ENCODE results near the gene TBC1D2.
"Not testable (repeated sequence)": the region's sequence is repeated elsewhere in the genome, so short reads cannot be mapped to it uniquely, and the experiment has no call there.

Gene TBC1D2

DNA sequence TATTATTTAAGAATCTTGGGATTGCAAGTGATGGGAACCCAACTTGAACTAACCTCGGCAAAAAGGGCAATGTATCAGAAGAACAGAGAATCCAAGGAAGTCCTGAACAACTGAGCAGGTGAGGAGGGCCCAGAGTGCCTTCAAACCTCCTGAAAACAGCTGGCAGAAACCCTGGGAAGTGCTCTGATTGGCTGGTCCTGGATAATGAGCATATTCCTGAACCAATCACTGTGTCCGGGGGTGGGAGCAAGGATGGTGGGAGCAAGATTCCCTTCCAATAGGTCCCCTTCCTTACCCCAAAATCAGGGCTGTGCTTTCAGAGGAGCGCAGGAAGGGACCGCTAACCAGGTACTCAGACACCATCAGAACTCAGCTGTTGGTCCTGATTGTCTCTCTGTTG, 31.9 kb upstream of the TBC1D2 start:
- no peak for DNase-seq (ENCODE audit: low spot score)
- no peak overlapping the region for H4K8ac ChIP-seq (ENCODE audit: low read depth, low read length)
- H3K27me3 ChIP-seq (ENCODE audit: control insufficient read depth in 3 of 3, insufficient read depth in 3 of 3, low read depth in 1 of 3, low read length in 3 of 3) = peaks cover 0 to 13% (median 0%) of the 10 kb centered on the region in 3 experiments
- no peak overlapping the region for H3K27ac ChIP-seq (replicated peaks; ENCODE audit: low read length)
- H3K14ac ChIP-seq (ENCODE audit: low read length) = no peak overlapping the region
- H2BK120ac ChIP-seq (ENCODE audit: low read depth, low read length) = no peak overlapping the region
- no CpG with 5 or more reads among the region's 4 CpGs for WGBS, 2 donors (ENCODE audit: extremely low coverage in 2 of 2, insufficient read length in 2 of 2, insufficient replicate concordance in 1 of 2)
- no peak overlapping the region for H2BK15ac ChIP-seq (ENCODE audit: low read length)
- no peak overlapping the region for H3K9ac ChIP-seq (ENCODE audit: low read depth, low read length, poor library complexity)
- H3K4me1 ChIP-seq (ENCODE audit: control insufficient read depth in 2 of 2, insufficient read depth in 1 of 2, low read depth in 1 of 2, low read length in 2 of 2) = peaks cover 4 to 26% of the 10 kb centered on the region in 2 donors
- H3K36me3 ChIP-seq (replicated peaks in 1 of 2; ENCODE audit: control insufficient read depth in 2 of 2, insufficient read depth in 2 of 2, low read length in 2 of 2) = no peaks in the 10 kb centered on the region
- H3K4me3 ChIP-seq (ENCODE audit: low read length in 2 of 2) = no peak overlapping the region
- no peak overlapping the region for H3K18ac ChIP-seq (ENCODE audit: low read length)
- H2AFZ ChIP-seq (ENCODE audit: low read length) = no peak overlapping the region
- no peak overlapping the region for H3K4me2 ChIP-seq (ENCODE audit: insufficient read depth, low read length, poor library complexity, severe bottlenecking)
- no peak overlapping the region for H3K4ac ChIP-seq (ENCODE audit: low read length)
- H2AK5ac ChIP-seq (ENCODE audit: low read depth, low read length) = no peak overlapping the region
- H3K79me1 ChIP-seq (ENCODE audit: low read depth, low read length) = no peaks in the 10 kb centered on the region
- H2BK12ac ChIP-seq (ENCODE audit: low read length) = no peak overlapping the region
- H3K9me3 ChIP-seq (replicated peaks in 1 of 2; ENCODE audit: control insufficient read depth in 2 of 2, insufficient read depth in 1 of 2, low read depth in 1 of 2, low read length in 2 of 2) = no peaks in the 10 kb centered on the region
- H2BK5ac ChIP-seq (ENCODE audit: low read length) = no peak overlapping the region
- H4K91ac ChIP-seq (ENCODE audit: low read depth, low read length, poor library complexity) = no peak overlapping the region
- no peak overlapping the region for H3K23ac ChIP-seq (ENCODE audit: low read depth, low read length, poor library complexity)

DNA sequence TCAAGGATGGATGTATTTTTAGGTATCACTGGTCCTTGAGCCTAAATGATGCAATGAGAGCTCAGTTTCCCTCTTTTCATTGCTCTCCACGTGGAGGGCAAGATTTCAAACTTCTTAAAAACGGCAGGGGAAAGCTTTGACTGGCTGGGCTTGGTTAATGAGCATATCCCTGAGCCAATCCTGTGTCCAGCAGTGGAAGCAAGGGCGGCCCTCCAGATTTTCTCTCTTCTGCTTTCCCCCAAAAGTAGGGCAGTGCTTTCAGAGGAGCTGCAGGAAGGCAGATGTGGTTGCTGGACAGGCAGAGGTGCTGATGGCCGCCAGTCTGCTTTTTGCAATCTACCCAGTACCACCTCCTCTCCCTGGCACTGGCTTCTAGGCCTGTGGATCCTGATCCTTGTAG, 30.0 kb upstream of the TBC1D2 start:
- DNase-seq (ENCODE audit: low spot score) = no peak
- peaks cover 0 to 12% (median 0%) of the 10 kb centered on the region in 3 experiments for H3K27me3 ChIP-seq (ENCODE audit: control insufficient read depth in 3 of 3, insufficient read depth in 3 of 3, low read depth in 1 of 3, low read length in 3 of 3)
- H3K18ac ChIP-seq (ENCODE audit: low read length) = no peak overlapping the region
- H3K4me3 ChIP-seq (ENCODE audit: low read length in 2 of 2) = no peak overlapping the region
- H4K91ac ChIP-seq (ENCODE audit: low read depth, low read length, poor library complexity) = no peak overlapping the region
- no peak overlapping the region for H2BK12ac ChIP-seq (ENCODE audit: low read length)
- peaks cover 5 to 26% of the 10 kb centered on the region in 2 donors for H3K4me1 ChIP-seq (ENCODE audit: control insufficient read depth in 2 of 2, insufficient read depth in 1 of 2, low read depth in 1 of 2, low read length in 2 of 2)
- no peak overlapping the region for H3K4ac ChIP-seq (ENCODE audit: low read length)
- no peak overlapping the region for H2AFZ ChIP-seq (ENCODE audit: low read length)
- H3K23ac ChIP-seq (ENCODE audit: low read depth, low read length, poor library complexity) = no peak overlapping the region
- H2BK15ac ChIP-seq (ENCODE audit: low read length) = no peak overlapping the region
- H3K27ac ChIP-seq (replicated peaks; ENCODE audit: low read length) = no peak overlapping the region
- no peak overlapping the region for H2BK5ac ChIP-seq (ENCODE audit: low read length)
- no peak overlapping the region for H3K9ac ChIP-seq (ENCODE audit: low read depth, low read length, poor library complexity)
- H3K79me1 ChIP-seq (ENCODE audit: low read depth, low read length) = no peaks in the 10 kb centered on the region
- no peak overlapping the region for H3K4me2 ChIP-seq (ENCODE audit: insufficient read depth, low read length, poor library complexity, severe bottlenecking)
- H3K36me3 ChIP-seq (replicated peaks in 1 of 2; ENCODE audit: control insufficient read depth in 2 of 2, insufficient read depth in 2 of 2, low read length in 2 of 2) = no peaks in the 10 kb centered on the region
- H2BK120ac ChIP-seq (ENCODE audit: low read depth, low read length) = no peak overlapping the region
- H4K8ac ChIP-seq (ENCODE audit: low read depth, low read length) = no peak overlapping the region
- WGBS, 2 donors (ENCODE audit: extremely low coverage in 2 of 2, insufficient read length in 2 of 2, insufficient replicate concordance in 1 of 2) = no CpG with 5 or more reads among the region's 4 CpGs
- no peak overlapping the region for H3K14ac ChIP-seq (ENCODE audit: low read length)
- H3K9me3 ChIP-seq (replicated peaks in 1 of 2; ENCODE audit: control insufficient read depth in 2 of 2, insufficient read depth in 1 of 2, low read depth in 1 of 2, low read length in 2 of 2) = no peaks in the 10 kb centered on the region
- H2AK5ac ChIP-seq (ENCODE audit: low read depth, low read length) = no peak overlapping the region

DNA sequence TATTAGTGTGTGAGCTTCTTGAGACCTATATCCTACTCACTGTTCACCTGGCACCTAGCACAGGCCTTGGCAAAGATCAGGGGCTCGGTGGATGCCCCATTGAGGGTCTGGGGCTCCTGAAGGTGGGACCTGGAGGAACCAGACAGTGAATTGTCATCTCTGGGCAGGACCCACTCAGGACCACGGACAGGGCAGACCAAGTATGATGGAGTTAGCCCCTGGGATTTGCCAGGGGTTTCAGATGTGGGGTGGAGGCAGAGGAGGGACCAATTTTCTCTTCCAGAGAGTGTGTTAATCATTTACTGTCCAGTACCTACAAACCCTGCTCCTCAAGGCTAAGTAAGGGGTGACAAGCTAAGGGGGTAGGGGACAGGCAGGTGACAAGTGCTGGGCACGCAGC, 29.3 kb upstream of the TBC1D2 start:
- no peaks in the 10 kb centered on the region for H3K9me3 ChIP-seq (replicated peaks in 1 of 2; ENCODE audit: control insufficient read depth in 2 of 2, insufficient read depth in 1 of 2, low read depth in 1 of 2, low read length in 2 of 2)
- no peak overlapping the region for H2BK15ac ChIP-seq (ENCODE audit: low read length)
- no peak overlapping the region for H3K27ac ChIP-seq (replicated peaks; ENCODE audit: low read length)
- no peak overlapping the region for H3K23ac ChIP-seq (ENCODE audit: low read depth, low read length, poor library complexity)
- no peak overlapping the region for H3K4me3 ChIP-seq (ENCODE audit: low read length in 2 of 2)
- no peaks in the 10 kb centered on the region for H3K36me3 ChIP-seq (replicated peaks in 1 of 2; ENCODE audit: control insufficient read depth in 2 of 2, insufficient read depth in 2 of 2, low read length in 2 of 2)
- H2AFZ ChIP-seq (ENCODE audit: low read length) = no peak overlapping the region
- peaks cover 5 to 19% of the 10 kb centered on the region in 2 donors for H3K4me1 ChIP-seq (ENCODE audit: control insufficient read depth in 2 of 2, insufficient read depth in 1 of 2, low read depth in 1 of 2, low read length in 2 of 2)
- H4K91ac ChIP-seq (ENCODE audit: low read depth, low read length, poor library complexity) = no peak overlapping the region
- H3K4me2 ChIP-seq (ENCODE audit: insufficient read depth, low read length, poor library complexity, severe bottlenecking) = no peak overlapping the region
- no peak overlapping the region for H3K14ac ChIP-seq (ENCODE audit: low read length)
- DNase-seq (ENCODE audit: low spot score) = no peak
- no peaks in the 10 kb centered on the region for H3K79me1 ChIP-seq (ENCODE audit: low read depth, low read length)
- no peak overlapping the region for H3K4ac ChIP-seq (ENCODE audit: low read length)
- H2BK12ac ChIP-seq (ENCODE audit: low read length) = no peak overlapping the region
- H3K18ac ChIP-seq (ENCODE audit: low read length) = no peak overlapping the region
- no peak overlapping the region for H2BK120ac ChIP-seq (ENCODE audit: low read depth, low read length)
- H3K9ac ChIP-seq (ENCODE audit: low read depth, low read length, poor library complexity) = no peak overlapping the region
- no peak overlapping the region for H2AK5ac ChIP-seq (ENCODE audit: low read depth, low read length)
- H2BK5ac ChIP-seq (ENCODE audit: low read length) = no peak overlapping the region
- H3K27me3 ChIP-seq (ENCODE audit: control insufficient read depth in 3 of 3, insufficient read depth in 3 of 3, low read depth in 1 of 3, low read length in 3 of 3) = peaks cover 0 to 12% (median 0%) of the 10 kb centered on the region in 3 experiments
- WGBS, 2 donors (ENCODE audit: extremely low coverage in 2 of 2, insufficient read length in 2 of 2, insufficient replicate concordance in 1 of 2) = no CpG with 5 or more reads among the region's 3 CpGs
- H4K8ac ChIP-seq (ENCODE audit: low read depth, low read length) = peak overlapping the region; percentile 68

DNA sequence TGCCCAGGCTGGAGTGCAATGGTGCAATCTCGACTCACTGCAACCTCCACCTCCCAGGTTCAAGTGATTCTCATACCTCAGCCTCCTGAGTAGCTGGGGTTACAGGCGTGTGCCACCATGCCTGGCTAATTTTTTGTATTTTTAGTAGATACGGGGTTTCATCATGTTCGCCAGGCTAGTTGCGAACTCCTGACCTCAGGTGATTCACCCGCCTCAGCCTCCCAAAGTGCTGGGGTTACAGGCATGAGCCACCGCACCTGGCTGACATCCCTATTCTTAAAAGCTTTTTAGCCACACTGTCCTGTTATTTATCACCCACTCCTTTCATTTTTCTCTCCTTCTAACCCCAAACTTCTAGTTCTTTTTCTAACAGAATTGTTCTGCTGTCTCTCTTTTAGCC, 27.7 kb upstream of the TBC1D2 start:
- WGBS, 2 donors (ENCODE audit: extremely low coverage in 2 of 2, insufficient read length in 2 of 2, insufficient replicate concordance in 1 of 2) = no CpG with 5 or more reads among the region's 7 CpGs
- H2AFZ ChIP-seq (ENCODE audit: low read length); H4K8ac ChIP-seq (ENCODE audit: low read depth, low read length); H3K36me3 ChIP-seq (replicated peaks in 1 of 2; ENCODE audit: control insufficient read depth in 2 of 2, insufficient read depth in 2 of 2, low read length in 2 of 2); H3K4me1 ChIP-seq (ENCODE audit: control insufficient read depth in 2 of 2, insufficient read depth in 1 of 2, low read depth in 1 of 2, low read length in 2 of 2); DNase-seq (ENCODE audit: low spot score); H3K79me1 ChIP-seq (ENCODE audit: low read depth, low read length); H2BK12ac ChIP-seq (ENCODE audit: low read length); H4K91ac ChIP-seq (ENCODE audit: low read depth, low read length, poor library complexity); H2BK15ac ChIP-seq (ENCODE audit: low read length); H3K27ac ChIP-seq (replicated peaks; ENCODE audit: low read length); H2AK5ac ChIP-seq (ENCODE audit: low read depth, low read length); H3K23ac ChIP-seq (ENCODE audit: low read depth, low read length, poor library complexity); H3K4me2 ChIP-seq (ENCODE audit: insufficient read depth, low read length, poor library complexity, severe bottlenecking); H3K14ac ChIP-seq (ENCODE audit: low read length); H3K4me3 ChIP-seq (ENCODE audit: low read length in 2 of 2); H2BK120ac ChIP-seq (ENCODE audit: low read depth, low read length); H3K18ac ChIP-seq (ENCODE audit: low read length); H3K4ac ChIP-seq (ENCODE audit: low read length); H2BK5ac ChIP-seq (ENCODE audit: low read length); H3K9me3 ChIP-seq (replicated peaks in 1 of 2; ENCODE audit: control insufficient read depth in 2 of 2, insufficient read depth in 1 of 2, low read depth in 1 of 2, low read length in 2 of 2); H3K9ac ChIP-seq (ENCODE audit: low read depth, low read length, poor library complexity): not testable (repeated sequence)
- peaks cover 0 to 12% (median 0%) of the 10 kb centered on the region in 3 experiments for H3K27me3 ChIP-seq (ENCODE audit: control insufficient read depth in 3 of 3, insufficient read depth in 3 of 3, low read depth in 1 of 3, low read length in 3 of 3)
